Fibroblast of upper back skin (primary cell): ENCODE measurements around the gene KIF23.

ENCODE experiments used
- DNase-seq: peaks from one replicate; pipeline ENCODE4 v3.0.0-alpha.2; 2013

KIF23 gene

GRCh38 chr15:69497076-69497475, 82.9 kb downstream of the KIF23 start:
- no peak for DNase-seq

- DNase-seq = no peak
Observed at GRCh38 chr15:69497667-69498066, 83.5 kb downstream of the KIF23 start.
